HG03378 (cell line): Measurements from ENCODE around the gene SURF4.
A peak's percentile ranks its signal among the peaks of the same experiment; 100 is the strongest.

Experiments
- ATAC-seq: cut with Tn5 transposase; IDR thresholded peaks from one replicate; pipeline ENCODE4 v1.9.1; 2021; ENCODE audit warnings: mild to moderate bottlenecking, moderate library complexity; ENCODE audit not compliant: unreplicated experiment

The SURF4 gene

DNA sequence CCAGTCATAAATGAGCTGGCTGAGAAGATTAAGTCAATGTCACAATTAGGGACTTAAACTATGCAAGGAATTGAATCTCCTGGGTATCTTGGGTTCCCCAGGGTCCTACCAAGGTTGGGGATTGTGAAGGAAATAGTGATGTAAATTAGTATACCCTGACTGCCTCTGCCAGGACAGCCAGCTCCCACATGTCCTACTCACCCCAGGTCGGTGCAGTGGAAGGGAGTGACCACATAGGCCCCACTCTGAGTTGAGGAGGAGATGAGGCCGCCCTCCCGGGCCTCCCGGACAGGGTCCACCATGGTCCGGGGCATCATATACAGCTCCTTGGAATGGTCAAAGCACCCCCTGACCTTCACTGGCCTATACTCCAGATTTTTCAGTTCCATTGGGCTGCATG, 22.3 kb downstream of the SURF4 start:
- ATAC-seq: no peak

DNA sequence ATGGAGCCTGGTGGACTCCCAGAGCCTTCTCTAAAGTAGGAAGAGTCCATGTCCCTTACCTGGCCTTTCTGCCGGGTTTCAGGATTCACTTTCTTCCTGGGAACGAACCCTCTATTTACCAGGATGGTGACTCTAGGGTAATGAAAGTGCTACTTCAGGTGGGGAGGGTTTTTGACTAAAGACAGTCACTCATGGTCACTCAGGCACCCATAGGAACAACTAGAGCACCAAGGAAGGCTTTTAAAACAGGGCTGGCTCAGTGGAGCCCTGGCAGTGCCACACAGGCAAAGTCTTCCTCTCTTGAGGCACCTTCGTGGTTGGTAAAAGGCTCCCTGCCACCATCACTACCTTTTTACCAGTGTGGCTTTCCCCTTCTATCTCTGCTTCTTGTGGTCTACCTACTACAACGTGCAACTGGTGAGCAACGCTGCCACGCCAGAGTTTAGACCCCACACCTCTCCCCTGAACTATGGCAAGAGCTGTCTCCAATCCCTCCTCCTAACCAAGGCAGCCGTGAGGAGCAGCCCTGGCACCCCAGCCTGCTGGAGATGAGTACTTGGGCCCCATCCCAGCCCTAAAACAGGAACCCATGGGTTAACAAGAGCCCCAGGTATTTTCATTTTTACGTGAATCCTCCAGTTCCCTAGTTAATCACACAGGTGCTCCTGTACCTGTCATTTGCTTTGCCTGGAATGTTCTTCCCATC, 23.1 kb downstream of the SURF4 start:
- ATAC-seq: no peak

DNA sequence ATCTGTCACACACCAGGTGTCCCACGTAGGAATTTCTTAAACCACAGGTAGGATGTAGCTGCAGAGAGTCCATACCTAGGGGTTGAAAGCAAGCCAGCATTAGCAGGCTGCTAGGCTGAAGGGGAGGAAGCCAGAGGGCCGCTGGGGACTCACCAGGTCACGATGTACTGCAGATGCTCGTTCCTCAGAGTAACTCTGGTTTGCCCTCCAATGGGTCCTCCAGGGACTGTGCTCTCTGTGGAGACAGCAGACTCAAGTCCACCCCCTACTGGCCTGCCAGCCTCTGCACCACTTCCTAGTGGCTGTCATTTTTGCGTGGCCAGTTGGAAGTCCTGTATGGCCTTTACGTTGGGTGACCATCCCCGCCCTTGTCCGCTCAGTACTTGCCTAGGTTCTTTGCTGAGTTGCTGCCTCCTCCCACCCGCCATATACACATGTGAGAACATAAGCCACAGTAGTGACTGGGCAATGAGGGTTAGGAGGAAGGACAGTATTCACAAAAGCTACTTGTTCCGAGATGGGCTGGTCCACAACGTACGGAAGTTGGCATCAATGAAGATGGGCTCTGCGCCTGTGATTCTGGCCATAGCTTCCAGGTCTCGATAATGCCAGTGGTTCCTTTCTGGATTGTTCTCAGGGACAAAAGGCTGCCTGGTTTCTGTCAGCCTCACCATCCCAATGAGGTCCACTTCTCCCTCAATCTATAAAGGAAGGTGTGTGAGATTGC, 23.8 kb downstream of the SURF4 start:
- no peak for ATAC-seq

DNA sequence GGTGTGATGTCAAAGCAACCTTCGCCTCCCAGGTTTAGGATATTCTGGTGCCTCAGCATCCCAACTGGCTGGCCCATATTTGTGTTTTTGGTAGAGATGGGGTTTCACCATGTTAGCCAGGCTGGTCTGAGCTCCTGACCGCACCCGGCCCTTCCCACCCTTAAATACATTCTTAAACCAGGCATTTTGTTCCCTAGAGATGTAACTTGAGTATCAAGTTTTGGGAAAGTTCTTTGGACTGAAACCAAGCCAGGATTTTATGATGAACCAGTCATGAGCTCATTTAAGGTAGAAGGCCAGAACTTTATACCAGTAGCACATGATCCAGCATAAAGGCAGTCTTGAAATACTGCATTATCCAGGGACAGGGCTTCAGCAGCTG, 24.3 kb downstream of the SURF4 start:
- no peak for ATAC-seq

DNA sequence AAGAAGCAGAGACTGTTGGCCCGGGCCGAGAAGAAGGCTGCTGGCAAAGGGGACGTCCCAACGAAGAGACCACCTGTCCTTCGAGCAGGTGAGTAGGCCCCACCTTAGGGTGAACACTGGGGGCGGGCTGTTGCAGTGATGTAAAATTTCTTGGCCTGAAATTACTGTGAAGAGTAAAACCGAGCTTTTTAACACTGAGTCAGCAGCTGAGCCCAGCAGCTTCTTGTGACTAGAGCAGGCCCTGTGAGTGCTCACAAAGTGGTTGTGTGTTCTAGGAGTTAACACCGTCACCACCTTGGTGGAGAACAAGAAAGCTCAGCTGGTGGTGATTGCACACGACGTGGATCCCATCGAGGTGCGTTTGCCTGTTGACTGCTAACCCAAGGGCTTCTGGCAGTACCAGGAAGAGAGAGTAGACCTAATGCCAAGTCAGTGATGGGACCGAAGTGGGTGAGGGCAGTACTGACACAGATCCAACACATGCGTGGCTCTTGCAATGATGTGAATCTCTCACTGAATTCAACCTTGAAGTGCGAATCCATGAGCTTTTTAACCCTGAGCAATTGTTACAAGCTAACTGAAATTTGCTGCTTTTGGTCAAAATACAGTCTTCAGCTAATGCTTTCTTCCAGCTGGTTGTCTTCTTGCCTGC, 25.8 kb downstream of the SURF4 start:
- ATAC-seq: no peak

DNA sequence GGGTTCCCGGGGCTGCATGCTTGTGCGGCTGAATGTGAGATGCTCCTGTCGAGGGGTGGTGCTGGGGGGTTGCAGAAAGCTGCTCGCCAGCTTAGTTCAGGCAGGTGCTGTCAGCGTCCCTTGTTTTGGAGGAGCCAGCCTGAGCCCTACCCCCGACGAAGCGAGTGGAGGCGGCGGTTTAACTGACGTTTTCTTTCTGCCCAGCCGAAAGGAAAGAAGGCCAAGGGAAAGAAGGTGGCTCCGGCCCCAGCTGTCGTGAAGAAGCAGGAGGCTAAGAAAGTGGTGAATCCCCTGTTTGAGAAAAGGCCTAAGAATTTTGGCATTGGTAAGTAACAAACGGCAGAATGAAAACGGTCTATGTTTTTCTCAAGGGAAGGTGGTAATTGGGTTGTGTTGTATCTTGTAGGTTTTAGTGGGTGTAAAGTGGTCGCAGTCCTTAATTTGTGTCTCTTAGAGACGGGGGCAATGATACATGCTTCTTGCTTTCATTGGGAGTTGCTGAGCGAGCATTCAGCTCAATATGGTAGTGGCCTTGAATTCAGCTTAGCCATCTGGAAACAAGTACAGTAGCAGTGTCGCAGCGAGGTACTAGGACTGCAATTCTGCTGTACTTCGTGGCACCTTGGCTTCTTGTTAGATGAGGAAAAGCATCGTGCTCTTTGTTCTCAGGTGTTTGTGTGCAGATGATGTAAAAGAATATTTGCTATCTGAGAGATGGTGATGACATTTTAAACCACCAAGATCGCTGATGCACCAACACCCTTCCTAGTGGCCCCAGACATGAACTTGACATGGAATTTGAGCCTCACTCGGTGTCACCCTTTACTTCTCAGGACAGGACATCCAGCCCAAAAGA, 26.9 kb downstream of the SURF4 start:
- no peak for ATAC-seq

DNA sequence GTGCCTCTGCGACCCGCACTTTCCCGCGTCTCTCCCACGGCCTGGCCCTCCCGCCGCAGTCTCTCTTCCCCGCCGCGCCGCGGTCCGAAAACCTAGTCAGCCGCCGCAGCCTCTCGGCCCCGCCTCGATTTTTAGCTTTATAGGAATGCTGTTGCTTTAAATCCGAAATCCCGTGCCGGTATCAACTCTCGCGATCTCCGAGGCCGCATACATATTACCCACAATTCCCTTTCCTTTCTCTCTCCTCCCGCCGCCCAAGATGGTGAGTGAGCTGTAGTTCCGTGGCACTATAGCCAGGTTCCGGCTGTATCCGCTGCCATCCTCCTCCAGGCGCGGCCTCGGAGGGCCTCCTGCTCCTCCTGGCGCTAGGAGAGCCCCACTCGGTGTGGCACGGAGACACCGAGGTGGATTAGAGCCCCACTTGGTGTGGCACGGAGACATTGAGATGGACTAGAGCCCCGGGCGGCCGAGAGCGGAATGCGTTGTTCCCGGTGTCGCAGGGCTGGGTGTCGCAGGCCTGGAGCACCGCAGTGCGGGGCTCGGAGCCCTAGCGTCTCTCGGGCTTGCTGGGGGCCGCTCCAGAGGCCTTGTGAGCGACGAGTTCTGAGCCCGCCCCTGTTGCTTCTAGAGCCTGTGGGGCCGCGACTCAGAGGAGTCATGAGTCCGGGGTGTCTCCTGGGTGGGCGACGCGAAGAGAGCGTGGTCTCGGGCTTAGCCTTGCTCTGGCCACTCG, 27.7 kb downstream of the SURF4 start, which contains the start of the genes MED22 and RPL7A:
Gene MED22, minus strand, starts transcription at position 147 of the 733 bp plus-strand sequence. CDS start 1,469 bp downstream, outside the sequence.
Gene RPL7A, plus strand, starts transcription at position 234 of the 733 bp plus-strand sequence. Its CDS starts 26 bp downstream, at position 260.
- ATAC-seq: peak; percentile 75

DNA sequence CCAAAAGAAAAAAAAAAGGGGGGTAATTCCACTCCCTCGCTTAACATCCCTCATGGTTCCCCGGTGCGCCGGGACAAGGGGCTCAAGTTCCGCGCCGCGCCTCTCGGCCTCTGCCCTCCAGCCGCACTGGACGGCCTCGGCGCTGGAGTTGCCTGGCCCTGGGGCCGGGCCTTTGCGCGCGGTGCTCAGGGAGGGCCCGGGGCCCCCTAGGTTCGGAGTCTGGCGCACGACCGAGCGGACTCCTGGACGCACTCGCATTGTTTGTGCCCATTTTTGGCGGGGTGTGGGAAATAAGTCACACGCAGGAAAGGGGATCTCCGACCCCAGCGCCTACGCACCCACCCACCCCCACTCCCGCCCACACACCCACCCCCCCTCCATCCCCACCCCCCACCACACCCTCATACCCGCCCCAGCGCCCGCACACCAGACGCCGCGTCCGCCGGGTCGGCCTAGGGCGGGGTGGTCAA, 28.3 kb downstream of the SURF4 start:
- ATAC-seq: peak; percentile 9

DNA sequence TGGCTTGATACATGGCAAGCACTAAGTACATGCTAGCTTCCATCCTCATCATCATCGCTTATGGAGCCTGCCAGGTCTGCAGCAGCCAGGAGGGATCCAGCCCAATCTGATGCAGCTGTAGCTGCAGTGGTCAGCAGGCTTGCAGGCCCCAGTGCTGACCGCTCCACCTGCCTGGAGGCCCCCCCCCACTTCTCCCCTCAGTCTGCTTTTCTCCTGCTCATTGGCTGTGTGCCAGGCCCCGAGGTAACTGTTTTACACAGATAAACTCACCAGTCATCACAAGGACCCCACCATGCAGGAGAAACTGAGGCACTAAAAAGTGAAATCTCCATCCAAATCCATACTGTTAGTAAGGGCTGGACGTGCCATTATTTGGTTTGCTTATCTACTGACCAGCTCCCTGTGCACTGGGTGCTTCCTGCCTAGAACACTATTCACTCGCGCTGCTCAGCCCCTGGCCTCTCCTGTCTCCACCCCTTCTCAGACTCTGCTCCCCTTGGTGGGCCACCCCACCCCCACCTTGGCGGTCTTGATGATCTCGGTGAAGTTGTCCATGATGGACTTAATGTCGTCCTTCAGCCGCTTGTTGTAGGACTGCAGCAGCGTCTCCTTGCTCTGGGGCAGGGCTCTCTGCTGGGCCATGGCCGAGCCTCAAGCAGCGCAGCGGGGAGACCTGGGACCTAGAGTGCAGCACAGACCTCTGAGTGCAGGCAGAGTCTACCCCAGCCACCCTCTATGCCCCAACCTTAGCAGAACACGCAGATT, 29.7 kb downstream of the SURF4 start:
- no peak for ATAC-seq

DNA sequence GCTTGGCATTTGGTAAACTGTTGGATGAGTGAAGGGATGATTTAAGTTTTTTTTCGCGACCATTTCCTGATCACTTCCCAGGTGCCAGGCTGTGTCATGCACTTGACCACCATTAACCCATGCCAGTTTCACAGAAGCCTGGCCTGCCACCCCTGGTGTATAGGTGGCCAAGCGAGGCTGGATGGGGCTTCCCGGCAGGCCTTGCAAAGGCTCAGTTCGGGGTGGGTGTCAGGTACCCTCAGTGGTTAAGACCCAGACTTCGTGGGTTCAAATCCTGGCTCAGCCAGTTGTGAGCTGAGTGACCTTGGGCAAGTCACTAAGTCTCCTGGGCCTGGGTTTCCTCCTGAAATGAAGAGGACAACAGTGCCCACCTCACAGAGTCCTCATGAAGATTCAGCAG, 30.3 kb downstream of the SURF4 start:
- ATAC-seq: no peak

DNA sequence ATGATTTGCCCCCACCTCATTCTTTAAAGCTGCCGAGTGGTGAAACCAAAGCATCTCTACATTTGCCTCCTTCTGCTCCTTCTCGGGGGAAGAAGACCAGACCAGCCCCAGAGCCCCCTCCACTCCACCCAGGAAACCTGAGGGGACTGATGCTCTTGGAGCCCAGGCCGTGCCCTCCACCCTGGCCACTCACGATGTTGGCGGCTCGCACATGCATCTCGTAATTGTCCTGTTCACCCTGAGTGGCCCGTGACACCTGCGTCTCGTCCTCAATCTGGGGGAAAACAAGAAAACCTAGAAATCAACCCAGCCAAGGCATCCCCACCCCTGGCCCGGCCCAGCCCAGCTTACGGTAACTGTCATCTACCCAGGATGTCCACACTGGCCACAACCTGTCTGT, 30.9 kb downstream of the SURF4 start:
- ATAC-seq: no peak

DNA sequence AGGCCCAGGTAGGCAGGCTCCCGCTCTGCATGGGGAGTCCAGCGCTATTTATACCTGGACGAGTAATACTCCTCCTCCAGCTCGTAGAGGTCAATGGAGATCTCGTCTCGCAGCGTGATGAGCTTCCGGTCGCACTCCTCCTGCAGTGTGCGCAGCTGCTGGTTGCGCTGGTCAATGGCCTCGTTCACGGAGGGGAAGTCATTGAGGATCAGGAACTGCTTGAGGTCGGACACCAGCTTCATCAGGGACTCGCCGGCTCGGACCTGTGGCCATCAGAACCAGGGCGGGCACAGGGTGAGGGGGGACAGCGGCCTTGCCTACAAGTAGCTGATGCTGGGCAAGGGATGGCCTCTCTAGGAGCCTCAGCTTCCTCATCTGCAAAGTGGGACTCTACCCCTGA, 31.8 kb downstream of the SURF4 start:
- no peak for ATAC-seq

DNA sequence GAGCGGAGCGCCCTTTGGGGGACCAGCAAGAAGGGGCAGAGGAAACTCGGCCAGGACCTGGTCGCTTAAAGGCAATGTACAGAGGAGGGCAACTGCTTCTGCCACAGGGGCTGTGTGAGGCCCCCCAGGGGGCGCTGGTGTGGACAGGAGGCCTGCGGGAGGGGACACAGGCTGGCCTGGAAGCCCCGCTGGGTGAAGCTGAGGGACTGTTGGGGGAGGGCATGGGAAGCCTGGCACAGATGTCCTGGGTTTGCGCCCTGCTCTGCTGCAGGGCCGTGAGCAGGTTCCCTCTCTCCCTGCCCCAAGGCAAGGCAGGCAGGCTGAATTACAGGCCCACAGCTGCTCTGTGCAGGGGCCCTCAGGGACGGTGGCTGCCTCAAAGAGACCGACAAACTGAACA, 33.3 kb downstream of the SURF4 start:
- ATAC-seq: no peak

DNA sequence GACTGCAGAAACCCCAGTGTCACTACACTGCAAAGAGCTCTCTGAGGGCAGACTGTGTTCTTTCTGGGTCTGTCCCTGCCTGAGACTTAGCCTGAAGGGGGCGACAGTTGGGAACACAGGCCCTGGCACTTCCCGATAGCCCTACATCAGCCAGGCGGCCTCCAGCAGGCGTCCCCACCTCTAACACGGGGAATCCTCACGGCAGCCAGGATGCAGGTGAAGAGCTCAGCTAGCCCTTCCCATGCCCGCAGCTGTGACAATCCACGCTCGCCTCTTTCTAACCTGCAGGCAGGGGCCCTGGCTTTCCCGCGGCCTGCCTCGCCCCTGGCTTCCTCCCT, 33.8 kb downstream of the SURF4 start:
- ATAC-seq: no peak

DNA sequence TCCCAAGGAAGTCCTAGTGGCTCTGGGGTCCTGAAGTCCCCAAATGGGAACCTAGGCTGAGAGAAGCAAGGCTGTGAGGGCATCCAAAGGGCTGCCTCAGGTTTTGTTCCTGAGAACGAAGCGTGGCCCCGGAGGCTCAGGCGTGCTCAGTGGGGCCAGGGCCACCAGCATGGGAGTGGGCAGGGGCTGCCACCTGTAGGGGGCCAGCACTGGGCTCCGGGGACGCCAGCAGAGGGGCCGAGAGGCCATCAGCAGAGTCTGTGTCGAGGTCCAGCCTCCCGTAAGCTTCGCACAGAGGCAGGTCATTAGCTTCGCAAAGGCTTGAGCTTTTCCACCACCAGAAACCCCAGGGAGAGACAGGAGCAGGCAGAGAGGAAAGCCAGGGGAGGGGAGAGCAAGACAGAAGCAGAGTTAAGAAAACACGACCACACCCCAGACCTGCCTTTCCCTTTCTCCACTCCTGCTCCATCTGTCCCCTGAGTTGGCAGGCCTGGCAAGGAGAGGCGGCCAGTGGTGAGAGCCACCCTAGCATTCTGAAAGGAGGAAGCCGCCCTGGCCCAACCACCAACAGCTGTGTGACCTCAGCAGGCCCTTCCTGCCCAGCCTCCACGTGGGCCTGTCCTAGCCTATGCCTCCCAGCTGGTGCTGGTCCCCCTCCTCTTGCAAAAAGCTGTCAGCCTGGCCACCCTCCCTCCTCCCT, 34.3 kb downstream of the SURF4 start:
- ATAC-seq: no peak

DNA sequence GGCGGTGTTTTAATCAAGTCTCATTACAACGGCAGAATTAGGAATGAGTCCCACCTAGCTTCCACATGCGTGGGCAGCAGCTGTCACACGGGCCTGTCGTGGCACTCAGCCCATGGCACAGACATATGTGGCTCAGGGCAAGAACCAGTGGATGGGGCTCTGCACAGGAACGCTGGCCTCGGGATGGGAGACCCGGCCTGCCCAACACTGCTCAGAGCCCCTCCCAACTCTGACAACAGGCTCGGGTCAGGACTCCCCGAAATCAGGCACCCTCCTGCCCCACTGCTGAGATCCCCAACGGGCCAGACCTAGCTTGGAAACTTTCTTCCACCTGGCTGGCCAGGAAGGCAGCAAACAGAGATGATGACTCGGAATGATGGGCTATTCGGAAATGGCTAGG, 34.9 kb downstream of the SURF4 start:
- ATAC-seq: no peak

DNA sequence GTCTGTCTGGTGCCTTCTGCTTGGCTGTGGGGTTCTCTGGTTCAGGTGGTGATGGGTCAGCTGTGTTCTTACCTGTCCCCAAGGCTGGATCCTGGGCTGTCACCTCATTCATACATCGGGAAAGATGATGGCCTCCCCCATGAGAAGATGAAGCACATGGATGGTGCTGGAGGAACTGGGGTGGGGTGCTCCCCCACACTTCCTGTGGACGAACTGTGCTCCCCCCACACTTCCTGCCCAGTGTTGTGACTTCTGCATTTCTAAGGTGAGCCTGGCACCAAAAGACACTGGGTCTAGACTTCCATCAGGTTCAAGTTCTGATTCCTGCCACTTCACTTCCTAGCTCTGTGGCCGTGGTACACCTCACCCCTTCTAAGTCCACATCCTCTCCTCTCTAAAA, 35.6 kb downstream of the SURF4 start:
- ATAC-seq: no peak

DNA sequence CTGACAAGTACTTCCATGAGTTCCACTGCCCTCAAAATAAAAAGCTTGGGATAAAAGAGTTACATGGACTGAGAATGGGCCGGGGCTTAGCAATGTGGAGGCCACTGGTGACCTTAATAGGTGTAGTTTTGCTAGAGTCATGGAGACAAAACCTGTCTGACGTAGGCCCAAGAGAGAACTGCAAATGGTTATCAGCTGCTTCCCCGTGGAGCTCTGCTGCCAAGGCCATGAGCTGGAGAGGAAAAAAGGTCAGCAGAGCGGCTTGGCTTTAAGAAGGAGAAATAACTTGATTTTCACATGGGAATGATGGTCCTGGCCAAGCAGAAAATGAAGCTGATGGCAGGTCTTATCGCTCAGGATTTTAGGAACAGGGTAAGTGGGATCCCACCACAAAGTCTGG, 36.2 kb downstream of the SURF4 start:
- ATAC-seq: no peak
